Measurements from ENCODE around the gene GABRE. TPM values are rescaled to one million over a fixed set of nuclear protein-coding genes. Genes with fewer than 3 reads are reported as not detected.

GABRE gene, protein sequence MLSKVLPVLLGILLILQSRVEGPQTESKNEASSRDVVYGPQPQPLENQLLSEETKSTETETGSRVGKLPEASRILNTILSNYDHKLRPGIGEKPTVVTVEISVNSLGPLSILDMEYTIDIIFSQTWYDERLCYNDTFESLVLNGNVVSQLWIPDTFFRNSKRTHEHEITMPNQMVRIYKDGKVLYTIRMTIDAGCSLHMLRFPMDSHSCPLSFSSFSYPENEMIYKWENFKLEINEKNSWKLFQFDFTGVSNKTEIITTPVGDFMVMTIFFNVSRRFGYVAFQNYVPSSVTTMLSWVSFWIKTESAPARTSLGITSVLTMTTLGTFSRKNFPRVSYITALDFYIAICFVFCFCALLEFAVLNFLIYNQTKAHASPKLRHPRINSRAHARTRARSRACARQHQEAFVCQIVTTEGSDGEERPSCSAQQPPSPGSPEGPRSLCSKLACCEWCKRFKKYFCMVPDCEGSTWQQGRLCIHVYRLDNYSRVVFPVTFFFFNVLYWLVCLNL
- 3.5 TPM for polyA plus RNA-seq (2013, experiment 1 of 2)
- polyA plus RNA-seq (2013, experiment 2 of 2): 4.0 TPM

DNA sequence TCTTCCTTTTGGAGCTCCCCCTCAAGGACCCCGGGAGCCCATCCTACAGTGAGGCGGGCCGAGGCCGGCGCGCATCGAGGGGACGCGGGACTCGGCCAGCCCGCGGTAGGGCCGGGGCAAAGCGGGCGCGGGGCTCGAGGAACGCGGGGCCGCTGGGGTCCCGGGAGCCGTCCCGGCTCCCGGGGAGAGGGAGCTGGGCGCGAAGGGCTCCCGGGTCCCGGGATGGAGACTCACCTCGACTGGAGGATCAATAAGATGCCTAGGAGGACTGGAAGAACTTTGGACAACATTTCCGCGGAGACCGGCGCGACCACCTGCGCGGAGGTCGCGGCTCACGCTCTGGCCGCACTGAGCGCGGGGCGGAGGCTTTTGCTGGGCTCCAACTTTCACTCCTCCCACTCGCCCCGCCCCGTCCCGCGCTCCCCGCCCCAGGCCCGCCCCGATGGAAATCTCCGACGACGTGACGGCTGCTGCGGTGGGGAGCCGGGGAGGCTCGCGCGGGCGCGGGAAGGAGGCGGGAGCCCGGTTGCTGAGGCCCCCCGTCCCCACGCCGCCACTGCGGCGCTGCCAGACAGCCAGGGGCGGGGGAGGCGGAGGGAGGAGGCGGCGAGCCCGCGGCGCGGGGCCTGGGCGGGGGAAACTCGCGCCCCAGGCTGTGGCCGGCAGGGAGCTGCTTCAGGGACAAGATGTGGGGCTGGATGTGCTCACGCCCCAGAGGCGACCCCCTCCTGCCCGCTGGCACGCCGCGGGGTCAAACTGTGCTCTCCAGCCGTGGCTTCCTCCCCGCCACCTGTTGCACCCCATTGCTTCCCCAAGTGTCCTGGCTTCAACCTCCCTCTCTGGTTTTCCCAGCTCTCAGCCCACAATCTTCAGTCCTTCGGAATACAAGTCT lies at the start of gene GABRE:
TSS of gene GABRE (minus strand) at position 341 of the 892 bp plus-strand sequence. CDS start at position 290, 51 bp downstream.
- no peak within 1 kb of the TSS for H3K4ac ChIP-seq (ENCODE audit: low read depth, low read length)
- H3K4me3 ChIP-seq (ENCODE audit: low read length): no peak within 1 kb of the TSS
- H3K56ac ChIP-seq (ENCODE audit: low read length): peak within 1 kb of the TSS; percentile 74
- H3K79me1 ChIP-seq (ENCODE audit: low read length): no peaks in the 10 kb centered on the region
- peak; percentile 59 for DNase-seq
- H3K9ac ChIP-seq (ENCODE audit: low read length): peak within 1 kb of the TSS; percentile 17
- H2AK5ac ChIP-seq (ENCODE audit: low read length): no peak within 1 kb of the TSS
- no peak within 1 kb of the TSS for H4K8ac ChIP-seq (ENCODE audit: low read depth, low read length)
- no peaks in the 10 kb centered on the region for H3K27me3 ChIP-seq (ENCODE audit: insufficient read depth, low read length, poor library complexity)
- H4K5ac ChIP-seq (ENCODE audit: low read length): no peak within 1 kb of the TSS
- no peaks in the 10 kb centered on the region for H3K4me1 ChIP-seq (ENCODE audit: control insufficient read depth, low read depth, low read length)
- H2BK15ac ChIP-seq (replicated peaks; ENCODE audit: low read depth): no peak within 1 kb of the TSS
- H3K23ac ChIP-seq (ENCODE audit: low read length): no peak within 1 kb of the TSS
- H3K18ac ChIP-seq (ENCODE audit: low read length): peak within 1 kb of the TSS; percentile 75
- no CpG with 5 or more reads among the region's 90 CpGs for WGBS (ENCODE audit: extremely low coverage, insufficient coverage, low lambda C conversion rate)
- H3K27ac ChIP-seq (ENCODE audit: low read depth, low read length): no peak within 1 kb of the TSS
- H2BK5ac ChIP-seq (ENCODE audit: low read length): no peak within 1 kb of the TSS
- H3K79me2 ChIP-seq (ENCODE audit: control insufficient read depth, insufficient read depth, low read length): no peaks in the 10 kb centered on the region
- no peak within 1 kb of the TSS for H2BK120ac ChIP-seq (ENCODE audit: low read depth, low read length)
- no peaks in the 10 kb centered on the region for H3K36me3 ChIP-seq (ENCODE audit: control insufficient read depth, insufficient read depth, low read length)
- H3K4me2 ChIP-seq (ENCODE audit: low read length): no peak within 1 kb of the TSS

- Histone ChIP-seq H3K4me1 (ENCODE audit: control insufficient read depth, low read depth, low read length) (no peaks in the 10 kb centered on the region), H3K4me3 (ENCODE audit: low read length) (no peak overlapping the region), H3K23ac (ENCODE audit: low read length) (no peak overlapping the region), H3K27me3 (ENCODE audit: insufficient read depth, low read length, poor library complexity) (no peaks in the 10 kb centered on the region), H3K36me3 (ENCODE audit: control insufficient read depth, insufficient read depth, low read length) (no peaks in the 10 kb centered on the region), H3K4me2 (ENCODE audit: low read length) (no peak overlapping the region), H3K9ac (ENCODE audit: low read length) (no peak overlapping the region), H2BK15ac (replicated peaks; ENCODE audit: low read depth) (no peak overlapping the region), H3K27ac (ENCODE audit: low read depth, low read length) (no peak overlapping the region), H2BK5ac (ENCODE audit: low read length) (no peak overlapping the region), H3K18ac (ENCODE audit: low read length) (no peak overlapping the region), H2BK120ac (ENCODE audit: low read depth, low read length) (no peak overlapping the region), H3K56ac (ENCODE audit: low read length) (no peak overlapping the region), H3K4ac (ENCODE audit: low read depth, low read length) (no peak overlapping the region), H4K5ac (ENCODE audit: low read length) (no peak overlapping the region), H4K8ac (ENCODE audit: low read depth, low read length) (no peak overlapping the region), H3K79me2 (ENCODE audit: control insufficient read depth, insufficient read depth, low read length) (no peaks in the 10 kb centered on the region), H2AK5ac (ENCODE audit: low read length) (no peak overlapping the region), H3K79me1 (ENCODE audit: low read length) (no peaks in the 10 kb centered on the region)
- no CpG with 5 or more reads among the region's 3 CpGs for WGBS (ENCODE audit: extremely low coverage, insufficient coverage, low lambda C conversion rate)
- no peak for DNase-seq
These were observed 46.4 kb upstream of the GABRE start for GRCh38 chrX:152020888-152021287.

GRCh38 chrX:151999813-152000212 lies 25.3 kb upstream of the GABRE start:
- no peak overlapping the region for H2AK5ac ChIP-seq (ENCODE audit: low read length)
- no CpG with 5 or more reads among the region's 5 CpGs for WGBS (ENCODE audit: extremely low coverage, insufficient coverage, low lambda C conversion rate)

DNA sequence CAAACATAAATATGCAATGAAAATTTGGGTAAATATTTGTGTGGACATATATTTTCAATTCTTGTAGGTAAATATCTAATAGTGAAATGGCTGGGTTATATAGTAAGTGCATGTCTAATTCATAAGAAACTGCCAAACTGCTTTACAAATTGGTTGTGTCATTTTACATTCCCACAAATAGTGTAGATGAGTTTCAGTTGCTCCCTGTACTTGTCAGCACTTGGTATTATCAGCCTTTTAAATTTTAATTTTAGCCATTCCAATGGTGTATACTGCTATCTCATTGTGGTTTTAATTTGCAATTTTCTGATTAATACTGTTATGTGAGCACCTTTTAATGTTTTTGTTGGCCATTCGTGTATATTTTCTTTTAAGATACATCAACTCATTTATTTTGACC lies 23.1 kb upstream of the GABRE start:
- no CpG with 5 or more reads among the region's 1 CpG for WGBS (ENCODE audit: extremely low coverage, insufficient coverage, low lambda C conversion rate)
- no peaks in the 10 kb centered on the region for H3K4me1 ChIP-seq (ENCODE audit: control insufficient read depth, low read depth, low read length)
- no peak overlapping the region for H3K23ac ChIP-seq (ENCODE audit: low read length)
- H4K5ac ChIP-seq (ENCODE audit: low read length): no peak overlapping the region
- no peak overlapping the region for H3K56ac ChIP-seq (ENCODE audit: low read length)
- no peaks in the 10 kb centered on the region for H3K79me1 ChIP-seq (ENCODE audit: low read length)
- H2BK15ac ChIP-seq (replicated peaks; ENCODE audit: low read depth): no peak overlapping the region
- H3K4ac ChIP-seq (ENCODE audit: low read depth, low read length): no peak overlapping the region
- H3K9ac ChIP-seq (ENCODE audit: low read length): no peak overlapping the region
- H3K79me2 ChIP-seq (ENCODE audit: control insufficient read depth, insufficient read depth, low read length): no peaks in the 10 kb centered on the region
- no peak overlapping the region for H2BK5ac ChIP-seq (ENCODE audit: low read length)
- H3K18ac ChIP-seq (ENCODE audit: low read length): no peak overlapping the region
- no peaks in the 10 kb centered on the region for H3K36me3 ChIP-seq (ENCODE audit: control insufficient read depth, insufficient read depth, low read length)
- DNase-seq: no peak
- no peak overlapping the region for H3K4me3 ChIP-seq (ENCODE audit: low read length)
- H3K4me2 ChIP-seq (ENCODE audit: low read length): no peak overlapping the region
- no peak overlapping the region for H4K8ac ChIP-seq (ENCODE audit: low read depth, low read length)
- no peak overlapping the region for H3K27ac ChIP-seq (ENCODE audit: low read depth, low read length)
- no peaks in the 10 kb centered on the region for H3K27me3 ChIP-seq (ENCODE audit: insufficient read depth, low read length, poor library complexity)
- H2AK5ac ChIP-seq (ENCODE audit: low read length): no peak overlapping the region
- H2BK120ac ChIP-seq (ENCODE audit: low read depth, low read length): no peak overlapping the region

More at GRCh38 chrX:151999813-152000212, 25.3 kb upstream of the GABRE start:
- no peak overlapping the region for H4K5ac ChIP-seq (ENCODE audit: low read length)
- no peak overlapping the region for H2BK15ac ChIP-seq (replicated peaks; ENCODE audit: low read depth)
- H3K4me1 ChIP-seq (ENCODE audit: control insufficient read depth, low read depth, low read length): no peaks in the 10 kb centered on the region
- H3K4me3 ChIP-seq (ENCODE audit: low read length): no peak overlapping the region
- H3K36me3 ChIP-seq (ENCODE audit: control insufficient read depth, insufficient read depth, low read length): no peaks in the 10 kb centered on the region
- H3K27me3 ChIP-seq (ENCODE audit: insufficient read depth, low read length, poor library complexity): no peaks in the 10 kb centered on the region
- H2BK5ac ChIP-seq (ENCODE audit: low read length): no peak overlapping the region
- no peak overlapping the region for H4K8ac ChIP-seq (ENCODE audit: low read depth, low read length)
- no peak overlapping the region for H3K9ac ChIP-seq (ENCODE audit: low read length)
- no peak overlapping the region for H3K23ac ChIP-seq (ENCODE audit: low read length)
- H3K79me2 ChIP-seq (ENCODE audit: control insufficient read depth, insufficient read depth, low read length): no peaks in the 10 kb centered on the region
- no peak overlapping the region for H3K27ac ChIP-seq (ENCODE audit: low read depth, low read length)
- no peak overlapping the region for H3K4me2 ChIP-seq (ENCODE audit: low read length)
- no peak for DNase-seq
- no peak overlapping the region for H3K4ac ChIP-seq (ENCODE audit: low read depth, low read length)
- no peak overlapping the region for H2BK120ac ChIP-seq (ENCODE audit: low read depth, low read length)
- no peaks in the 10 kb centered on the region for H3K79me1 ChIP-seq (ENCODE audit: low read length)
- no peak overlapping the region for H3K56ac ChIP-seq (ENCODE audit: low read length)
- H3K18ac ChIP-seq (ENCODE audit: low read length): no peak overlapping the region

DNA sequence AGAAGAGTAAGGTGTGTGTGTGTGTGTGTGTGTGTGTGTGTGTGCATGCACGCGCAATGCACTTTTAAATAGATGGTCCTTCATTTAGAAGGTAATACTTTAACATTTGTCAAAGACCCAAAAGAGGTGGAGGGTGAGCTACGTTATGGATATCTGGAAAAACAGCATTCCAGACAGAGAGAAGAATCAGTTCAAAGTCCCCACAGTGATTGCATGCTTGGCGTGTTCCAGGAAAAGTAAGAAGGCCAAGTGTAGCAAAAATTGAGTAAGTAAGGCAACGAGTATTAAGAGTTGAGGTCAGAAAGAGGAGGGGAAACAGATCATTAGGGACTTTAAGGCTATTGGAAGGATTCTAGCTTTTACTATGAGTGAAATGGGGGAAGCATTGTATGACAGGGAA lies 21.9 kb upstream of the GABRE start:
- Histone ChIP-seq H2BK120ac (ENCODE audit: low read depth, low read length) (no peak overlapping the region), H3K79me1 (ENCODE audit: low read length) (no peaks in the 10 kb centered on the region), H3K23ac (ENCODE audit: low read length) (no peak overlapping the region), H3K18ac (ENCODE audit: low read length) (no peak overlapping the region), H2BK5ac (ENCODE audit: low read length) (no peak overlapping the region), H3K4me3 (ENCODE audit: low read length) (no peak overlapping the region), H3K36me3 (ENCODE audit: control insufficient read depth, insufficient read depth, low read length) (no peaks in the 10 kb centered on the region), H3K4ac (ENCODE audit: low read depth, low read length) (no peak overlapping the region), H3K27me3 (ENCODE audit: insufficient read depth, low read length, poor library complexity) (no peaks in the 10 kb centered on the region), H2BK15ac (replicated peaks; ENCODE audit: low read depth) (no peak overlapping the region), H2AK5ac (ENCODE audit: low read length) (no peak overlapping the region), H4K5ac (ENCODE audit: low read length) (no peak overlapping the region), H4K8ac (ENCODE audit: low read depth, low read length) (no peak overlapping the region), H3K27ac (ENCODE audit: low read depth, low read length) (no peak overlapping the region), H3K56ac (ENCODE audit: low read length) (no peak overlapping the region), H3K79me2 (ENCODE audit: control insufficient read depth, insufficient read depth, low read length) (no peaks in the 10 kb centered on the region), H3K4me1 (ENCODE audit: control insufficient read depth, low read depth, low read length) (no peaks in the 10 kb centered on the region), H3K9ac (ENCODE audit: low read length) (no peak overlapping the region), H3K4me2 (ENCODE audit: low read length) (no peak overlapping the region)
- no peak for DNase-seq
- no CpG with 5 or more reads among the region's 5 CpGs for WGBS (ENCODE audit: extremely low coverage, insufficient coverage, low lambda C conversion rate)
